HCT116 (cell line): ENCODE data around the gene TMEM86A.

ENCODE experiments used
- CEBPB ChIP-seq: IDR thresholded peaks from 2 replicates; pipeline ENCODE4 v1.6.1; 2012; ENCODE audit warnings: low read depth
- EZH2 ChIP-seq: fragments of 200-600 bp; sonication (generic); IDR thresholded peaks from 2 replicates; pipeline ENCODE4 v1.6.1; 2017; ENCODE audit warnings: antibody characterized with exemption, mixed run types
- EZH2phosphoT487 ChIP-seq: fragments of 200-600 bp; IDR thresholded peaks from 2 replicates; pipeline ENCODE4 v1.6.1; 2018; ENCODE audit warnings: antibody characterized with exemption, borderline replicate concordance
- POLR2A ChIP-seq: IDR thresholded peaks from 2 replicates; pipeline ENCODE4 v1.7.0; 2011; ENCODE audit warnings: borderline replicate concordance; ENCODE audit not compliant: insufficient read depth, insufficient read length; ENCODE audit errors: extremely low read depth
- POLR2AphosphoS5 ChIP-seq: IDR thresholded peaks from 2 replicates; pipeline ENCODE4 v1.6.1; 2011; ENCODE audit warnings: mild to moderate bottlenecking, low read depth, low read length, moderate library complexity
- SIN3A ChIP-seq: IDR thresholded peaks from 2 replicates; pipeline ENCODE4 v1.6.1; 2012; ENCODE audit warnings: low read depth
- TF ChIP-seq, protein P1 (sequence below), 3 experiments: fragments of 200-600 bp in 1 of 3; sonication (generic) in 1 of 3; IDR thresholded peaks in 2 of 3; conservative IDR thresholded peaks in 1 of 3; 2 replicates each; pipeline ENCODE4 v1.5.1; 2012 to 2017; ENCODE audit warnings: low read depth in 2 of 3, low read length in 2 of 3, antibody characterized with exemption in 1 of 3, borderline replicate concordance in 1 of 3, control low read depth in 1 of 3, mild to moderate bottlenecking in 1 of 3, mixed read lengths in 1 of 3, mixed run types in 1 of 3, moderate library complexity in 1 of 3; ENCODE audit not compliant: insufficient read depth in 1 of 3
- TF ChIP-seq, protein P2 (sequence below): IDR thresholded peaks from 2 replicates; pipeline ENCODE4 v1.6.1; 2012
- TF ChIP-seq, protein P3 (sequence below): IDR thresholded peaks from 2 replicates; pipeline ENCODE4 v1.6.1; 2012; ENCODE audit warnings: low read depth
- TF ChIP-seq, protein P4 (sequence below): IDR thresholded peaks from 2 replicates; pipeline ENCODE4 v1.6.1; 2011; ENCODE audit warnings: mild to moderate bottlenecking, low read length, moderate library complexity; ENCODE audit not compliant: insufficient replicate concordance; ENCODE audit errors: extremely low read depth

DNA sequence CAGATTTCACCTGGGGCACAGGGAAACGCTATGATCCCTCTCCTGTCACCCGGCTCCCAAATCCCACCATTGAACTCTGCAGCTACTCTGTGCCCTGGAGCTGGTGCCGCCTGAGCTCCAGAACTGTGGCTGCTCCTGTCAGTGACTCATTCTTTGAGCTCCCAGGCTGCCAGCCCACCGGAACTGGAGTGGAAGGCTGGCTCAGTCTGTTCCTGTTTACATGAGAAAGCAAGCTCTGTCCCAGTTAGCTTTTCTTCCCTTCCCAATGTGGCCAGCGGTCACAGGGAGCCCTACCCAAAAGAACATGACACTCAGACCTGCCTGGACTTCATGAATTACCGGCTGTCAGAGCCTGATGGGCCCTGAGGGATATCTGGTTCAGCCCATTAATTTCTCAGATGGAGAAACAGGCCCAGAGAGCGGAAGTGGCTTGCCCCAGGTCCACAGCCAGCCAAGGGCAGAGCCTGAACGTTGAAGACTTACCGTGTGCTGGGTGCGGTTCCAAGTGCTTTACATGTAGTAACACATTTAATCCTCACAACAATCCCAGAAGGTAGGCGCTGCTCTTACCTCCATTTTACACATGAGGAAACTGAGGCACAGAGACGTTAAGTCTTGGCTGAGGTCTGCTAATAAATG, 51.2 kb downstream of the TMEM86A start:
- no peak for TF ChIP-seq CEBPB
- TF ChIP-seq, protein P1, sequence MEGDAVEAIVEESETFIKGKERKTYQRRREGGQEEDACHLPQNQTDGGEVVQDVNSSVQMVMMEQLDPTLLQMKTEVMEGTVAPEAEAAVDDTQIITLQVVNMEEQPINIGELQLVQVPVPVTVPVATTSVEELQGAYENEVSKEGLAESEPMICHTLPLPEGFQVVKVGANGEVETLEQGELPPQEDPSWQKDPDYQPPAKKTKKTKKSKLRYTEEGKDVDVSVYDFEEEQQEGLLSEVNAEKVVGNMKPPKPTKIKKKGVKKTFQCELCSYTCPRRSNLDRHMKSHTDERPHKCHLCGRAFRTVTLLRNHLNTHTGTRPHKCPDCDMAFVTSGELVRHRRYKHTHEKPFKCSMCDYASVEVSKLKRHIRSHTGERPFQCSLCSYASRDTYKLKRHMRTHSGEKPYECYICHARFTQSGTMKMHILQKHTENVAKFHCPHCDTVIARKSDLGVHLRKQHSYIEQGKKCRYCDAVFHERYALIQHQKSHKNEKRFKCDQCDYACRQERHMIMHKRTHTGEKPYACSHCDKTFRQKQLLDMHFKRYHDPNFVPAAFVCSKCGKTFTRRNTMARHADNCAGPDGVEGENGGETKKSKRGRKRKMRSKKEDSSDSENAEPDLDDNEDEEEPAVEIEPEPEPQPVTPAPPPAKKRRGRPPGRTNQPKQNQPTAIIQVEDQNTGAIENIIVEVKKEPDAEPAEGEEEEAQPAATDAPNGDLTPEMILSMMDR (IDR thresholded peaks at IDR 0.05 in 2 of 3, conservative IDR thresholded peaks at IDR 0.05 in 1 of 3; ENCODE audit: borderline replicate concordance in 1 of 3, insufficient read depth in 1 of 3, low read depth in 2 of 3, low read length in 2 of 3) = no peak
- no peak for TF ChIP-seq SIN3A
- TF ChIP-seq, protein P2, sequence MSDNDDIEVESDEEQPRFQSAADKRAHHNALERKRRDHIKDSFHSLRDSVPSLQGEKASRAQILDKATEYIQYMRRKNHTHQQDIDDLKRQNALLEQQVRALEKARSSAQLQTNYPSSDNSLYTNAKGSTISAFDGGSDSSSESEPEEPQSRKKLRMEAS = no peak
- TF ChIP-seq POLR2AphosphoS5 = no peak
- TF ChIP-seq, protein P3, sequence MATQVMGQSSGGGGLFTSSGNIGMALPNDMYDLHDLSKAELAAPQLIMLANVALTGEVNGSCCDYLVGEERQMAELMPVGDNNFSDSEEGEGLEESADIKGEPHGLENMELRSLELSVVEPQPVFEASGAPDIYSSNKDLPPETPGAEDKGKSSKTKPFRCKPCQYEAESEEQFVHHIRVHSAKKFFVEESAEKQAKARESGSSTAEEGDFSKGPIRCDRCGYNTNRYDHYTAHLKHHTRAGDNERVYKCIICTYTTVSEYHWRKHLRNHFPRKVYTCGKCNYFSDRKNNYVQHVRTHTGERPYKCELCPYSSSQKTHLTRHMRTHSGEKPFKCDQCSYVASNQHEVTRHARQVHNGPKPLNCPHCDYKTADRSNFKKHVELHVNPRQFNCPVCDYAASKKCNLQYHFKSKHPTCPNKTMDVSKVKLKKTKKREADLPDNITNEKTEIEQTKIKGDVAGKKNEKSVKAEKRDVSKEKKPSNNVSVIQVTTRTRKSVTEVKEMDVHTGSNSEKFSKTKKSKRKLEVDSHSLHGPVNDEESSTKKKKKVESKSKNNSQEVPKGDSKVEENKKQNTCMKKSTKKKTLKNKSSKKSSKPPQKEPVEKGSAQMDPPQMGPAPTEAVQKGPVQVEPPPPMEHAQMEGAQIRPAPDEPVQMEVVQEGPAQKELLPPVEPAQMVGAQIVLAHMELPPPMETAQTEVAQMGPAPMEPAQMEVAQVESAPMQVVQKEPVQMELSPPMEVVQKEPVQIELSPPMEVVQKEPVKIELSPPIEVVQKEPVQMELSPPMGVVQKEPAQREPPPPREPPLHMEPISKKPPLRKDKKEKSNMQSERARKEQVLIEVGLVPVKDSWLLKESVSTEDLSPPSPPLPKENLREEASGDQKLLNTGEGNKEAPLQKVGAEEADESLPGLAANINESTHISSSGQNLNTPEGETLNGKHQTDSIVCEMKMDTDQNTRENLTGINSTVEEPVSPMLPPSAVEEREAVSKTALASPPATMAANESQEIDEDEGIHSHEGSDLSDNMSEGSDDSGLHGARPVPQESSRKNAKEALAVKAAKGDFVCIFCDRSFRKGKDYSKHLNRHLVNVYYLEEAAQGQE = no peak
- TF ChIP-seq, protein P4, sequence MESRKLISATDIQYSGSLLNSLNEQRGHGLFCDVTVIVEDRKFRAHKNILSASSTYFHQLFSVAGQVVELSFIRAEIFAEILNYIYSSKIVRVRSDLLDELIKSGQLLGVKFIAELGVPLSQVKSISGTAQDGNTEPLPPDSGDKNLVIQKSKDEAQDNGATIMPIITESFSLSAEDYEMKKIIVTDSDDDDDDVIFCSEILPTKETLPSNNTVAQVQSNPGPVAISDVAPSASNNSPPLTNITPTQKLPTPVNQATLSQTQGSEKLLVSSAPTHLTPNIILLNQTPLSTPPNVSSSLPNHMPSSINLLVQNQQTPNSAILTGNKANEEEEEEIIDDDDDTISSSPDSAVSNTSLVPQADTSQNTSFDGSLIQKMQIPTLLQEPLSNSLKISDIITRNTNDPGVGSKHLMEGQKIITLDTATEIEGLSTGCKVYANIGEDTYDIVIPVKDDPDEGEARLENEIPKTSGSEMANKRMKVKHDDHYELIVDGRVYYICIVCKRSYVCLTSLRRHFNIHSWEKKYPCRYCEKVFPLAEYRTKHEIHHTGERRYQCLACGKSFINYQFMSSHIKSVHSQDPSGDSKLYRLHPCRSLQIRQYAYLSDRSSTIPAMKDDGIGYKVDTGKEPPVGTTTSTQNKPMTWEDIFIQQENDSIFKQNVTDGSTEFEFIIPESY = no peak
- no peak for TF ChIP-seq POLR2A
- no peak for TF ChIP-seq EZH2phosphoT487
- no peak for TF ChIP-seq EZH2
